Dendritic cell treated with granulocyte-macrophage colony-stimulating factor and Interleukin-4, amounts not matched to agents 40 ng/mL and 50 ng/mL, for 4 days (primary cell): ENCODE data around the gene ZC3H12A.

ENCODE experiments used
- H3K27ac Mint-ChIP-seq: one replicate; pipeline ENCODE4 v1.8.0; 2022; ENCODE audit warnings: mild to moderate bottlenecking, mixed read lengths
- H3K27me3 Mint-ChIP-seq: one replicate; pipeline ENCODE4 v1.8.0; 2022; ENCODE audit warnings: mild to moderate bottlenecking, mixed read lengths
- H3K36me3 Mint-ChIP-seq: one replicate; pipeline ENCODE4 v1.8.0; 2022; ENCODE audit warnings: low read depth, mixed read lengths
- H3K4me1 Mint-ChIP-seq: one replicate; pipeline ENCODE4 v1.8.0; 2022; ENCODE audit warnings: low read depth, mixed read lengths
- H3K4me3 Mint-ChIP-seq: one replicate; pipeline ENCODE4 v1.8.0; 2022; ENCODE audit warnings: mild to moderate bottlenecking, moderate library complexity, mixed read lengths
- H3K9me3 Mint-ChIP-seq: one replicate; pipeline ENCODE4 v1.8.0; 2022; ENCODE audit warnings: mixed read lengths
- intact Hi-C: fragments of 100-400 bp; cut with micrococcal nuclease; formaldehyde crosslinking; loops from one replicate; pipeline ENCODE4 v1.15.0; 2022

Gene ZC3H12A

GRCh38 chr1:37474046-37474696 lies at the start of gene ZC3H12A:
ZC3H12A (plus strand) TSS chr1:37474580; CDS start chr1:37475497, 917 bp downstream.
- H3K27me3 Mint-ChIP-seq = no peaks in the 10 kb centered on the region
- H3K4me3 Mint-ChIP-seq = peak within 1 kb of the TSS; percentile 83
- H3K27ac Mint-ChIP-seq = peak within 1 kb of the TSS; percentile 82
- no peaks in the 10 kb centered on the region for H3K9me3 Mint-ChIP-seq
- H3K36me3 Mint-ChIP-seq = peaks cover 52% of the 10 kb centered on the region
- H3K4me1 Mint-ChIP-seq = peaks cover 74% of the 10 kb centered on the region
- intact Hi-C loops = loop anchor here (10.0 kb wide), 2 partner anchors 121 to 221 kb away; partner anchors contain the start of genes CDCA8 and GNL2

DNA sequence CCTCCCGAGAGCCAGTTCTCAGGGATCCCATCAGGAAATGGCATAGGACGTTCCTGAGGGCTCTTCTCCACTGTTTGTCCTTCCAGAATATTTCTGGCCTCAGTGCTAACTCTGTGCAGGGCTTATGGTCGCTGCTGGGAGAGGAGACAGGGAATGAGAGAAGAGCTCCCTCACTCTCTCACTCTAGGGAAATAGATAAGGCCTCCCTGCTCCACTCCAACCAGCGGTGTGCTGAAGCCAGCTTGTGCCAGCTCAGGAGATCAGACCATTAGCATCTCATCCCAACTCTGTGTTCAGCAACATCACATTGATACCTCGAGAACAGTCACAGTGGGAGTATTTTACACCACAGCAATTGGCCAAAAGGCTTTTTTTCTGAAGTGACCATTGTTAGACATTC lies 49.2 kb upstream of the ZC3H12A start:
- Mint-ChIP-seq H3K36me3 (no peaks in the 10 kb centered on the region), H3K4me1 (no peaks in the 10 kb centered on the region), H3K27me3 (peaks cover 28% of the 10 kb centered on the region), H3K4me3 (no peak overlapping the region), H3K27ac (no peak overlapping the region), H3K9me3 (no peaks in the 10 kb centered on the region)
- intact Hi-C loops = no loop called here

DNA sequence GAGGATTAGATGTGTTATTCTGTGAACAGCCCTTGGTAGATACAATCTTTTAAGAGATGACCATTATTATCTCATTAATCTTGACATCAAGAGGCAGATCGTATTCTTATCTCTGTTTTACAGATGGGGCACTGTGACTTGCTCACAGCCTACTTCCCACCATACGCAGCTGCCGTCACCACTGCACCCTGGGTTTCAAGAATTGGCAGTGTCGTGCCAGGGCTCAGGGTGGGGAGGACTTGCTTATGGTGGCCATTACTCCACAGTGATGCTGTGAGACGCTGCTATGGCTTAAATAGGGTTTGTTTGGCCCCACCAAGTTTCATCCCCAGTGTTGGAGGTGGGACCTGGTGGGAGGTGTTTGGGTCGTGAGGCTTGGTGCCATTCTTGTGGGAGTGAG lies 45.4 kb upstream of the ZC3H12A start:
- H3K9me3 Mint-ChIP-seq = no peaks in the 10 kb centered on the region
- H3K27me3 Mint-ChIP-seq = peaks cover 27% of the 10 kb centered on the region
- H3K4me3 Mint-ChIP-seq = no peak overlapping the region
- intact Hi-C loops = no loop called here
- H3K27ac Mint-ChIP-seq = no peak overlapping the region
- H3K36me3 Mint-ChIP-seq = no peaks in the 10 kb centered on the region
- no peaks in the 10 kb centered on the region for H3K4me1 Mint-ChIP-seq

DNA sequence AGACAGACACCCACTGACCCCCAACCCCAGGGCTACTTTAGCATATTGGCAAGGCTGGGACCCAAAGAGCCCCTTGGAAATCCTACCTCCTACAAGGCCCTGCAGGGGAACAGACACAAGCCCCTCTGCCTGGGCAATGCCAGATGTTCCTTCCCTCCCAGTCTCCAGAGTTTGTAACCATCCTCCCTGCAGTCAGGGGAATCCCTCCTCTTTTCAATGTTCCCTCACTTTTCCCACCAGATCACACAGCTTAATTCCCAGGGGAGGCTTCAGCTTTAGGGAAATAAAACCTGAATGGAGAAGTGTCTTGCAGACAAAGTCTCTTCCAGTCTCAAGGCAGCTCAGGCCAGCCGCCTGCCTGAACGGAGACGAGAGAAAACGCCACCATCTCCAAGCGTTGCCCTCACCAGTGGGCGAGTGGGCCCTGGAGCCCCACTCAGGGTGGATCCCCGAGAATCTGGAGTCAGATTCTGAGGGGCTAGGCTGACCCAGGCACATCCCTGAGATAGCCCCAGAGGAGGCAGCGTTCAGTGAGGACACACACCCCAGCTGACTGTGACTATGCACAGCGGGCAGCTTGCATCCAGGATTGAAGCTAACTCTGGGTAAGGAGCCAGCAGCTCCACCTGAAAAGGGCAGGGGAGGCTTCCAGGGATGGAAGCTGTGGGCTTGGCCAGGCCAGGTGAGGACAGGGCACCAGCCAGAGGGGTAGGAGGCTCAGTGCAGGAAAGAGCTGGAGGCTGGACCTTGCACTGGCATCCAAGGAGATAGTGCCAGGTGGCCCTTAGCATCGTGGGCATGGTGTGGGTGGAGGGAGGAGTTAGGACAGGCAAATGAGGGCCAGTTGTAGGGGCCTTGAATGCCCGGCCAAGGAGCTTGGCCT lies 44.0 kb upstream of the ZC3H12A start:
- peaks cover 5% of the 10 kb centered on the region for H3K4me1 Mint-ChIP-seq
- no peak overlapping the region for H3K27ac Mint-ChIP-seq
- no peaks in the 10 kb centered on the region for H3K9me3 Mint-ChIP-seq
- peaks cover 29% of the 10 kb centered on the region for H3K27me3 Mint-ChIP-seq
- no peaks in the 10 kb centered on the region for H3K36me3 Mint-ChIP-seq
- H3K4me3 Mint-ChIP-seq = no peak overlapping the region
- intact Hi-C loops = loop anchor here (10.0 kb wide), 1 partner anchor 566 kb away; no protein-coding TSS in a partner anchor

GRCh38 chr1:37432716-37433115 lies 41.7 kb upstream of the ZC3H12A start:
- H3K36me3 Mint-ChIP-seq = no peaks in the 10 kb centered on the region
- no peak overlapping the region for H3K27ac Mint-ChIP-seq
- H3K4me3 Mint-ChIP-seq = no peak overlapping the region
- peaks cover 12% of the 10 kb centered on the region for H3K4me1 Mint-ChIP-seq
- intact Hi-C loops = loop anchor here (10.0 kb wide), 1 partner anchor 568 kb away; no protein-coding TSS in a partner anchor
- peaks cover 37% of the 10 kb centered on the region for H3K27me3 Mint-ChIP-seq
- H3K9me3 Mint-ChIP-seq = no peaks in the 10 kb centered on the region

- Mint-ChIP-seq H3K4me1 (peaks cover 12% of the 10 kb centered on the region), H3K36me3 (no peaks in the 10 kb centered on the region), H3K4me3 (no peak overlapping the region), H3K9me3 (no peaks in the 10 kb centered on the region), H3K27me3 (peaks cover 39% of the 10 kb centered on the region), H3K27ac (no peak overlapping the region)
- intact Hi-C loops = loop anchor here (10.0 kb wide), 1 partner anchor 568 kb away; no protein-coding TSS in a partner anchor
Observed at GRCh38 chr1:37433171-37433570, 41.2 kb upstream of the ZC3H12A start.

DNA sequence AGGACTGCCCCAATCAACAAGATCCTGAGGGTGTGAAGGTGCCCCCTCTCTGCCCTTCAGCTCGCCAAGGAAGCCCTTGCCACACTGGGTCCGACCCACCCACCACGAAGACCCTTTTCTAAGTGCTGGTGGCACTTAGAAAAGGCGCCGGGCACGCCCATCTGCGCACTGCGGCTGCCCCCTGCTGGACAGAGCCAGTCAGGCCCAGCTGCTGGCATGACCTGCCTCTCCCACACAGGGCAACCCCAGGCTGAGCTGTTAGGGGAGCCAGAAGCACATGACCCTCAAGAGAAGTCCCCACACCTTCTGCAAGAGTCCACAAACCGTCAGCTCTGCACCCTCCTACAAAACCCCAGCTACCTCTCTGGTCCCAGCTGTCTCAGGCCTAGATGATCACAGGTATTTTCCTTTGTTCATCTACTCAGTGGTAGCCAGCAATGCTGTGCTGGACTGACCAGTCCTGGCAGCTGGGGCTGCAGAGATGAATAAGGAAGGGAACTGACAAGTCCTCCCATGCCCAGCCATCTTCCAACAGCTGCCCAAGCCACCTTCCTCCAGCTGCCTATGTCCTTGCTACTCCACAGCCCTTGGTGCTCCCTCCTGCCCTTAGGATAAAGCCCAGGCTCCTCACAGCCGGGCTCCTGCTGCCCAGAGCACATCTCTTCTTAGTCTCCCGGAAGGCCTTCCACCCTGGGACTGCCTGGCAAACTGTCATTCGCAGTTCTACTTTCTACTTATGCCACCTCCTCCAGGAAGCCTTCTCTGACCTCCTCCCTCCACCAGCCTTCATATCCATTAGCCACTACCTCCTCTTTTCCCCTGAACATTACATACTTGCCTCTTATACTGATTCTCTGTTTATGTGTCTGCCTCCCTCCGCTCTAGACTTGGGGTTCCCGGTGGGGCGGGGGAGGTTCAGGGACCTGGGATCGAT lies 39.8 kb upstream of the ZC3H12A start:
- H3K4me3 Mint-ChIP-seq = no peak overlapping the region
- no peak overlapping the region for H3K27ac Mint-ChIP-seq
- H3K4me1 Mint-ChIP-seq = peaks cover 12% of the 10 kb centered on the region
- H3K9me3 Mint-ChIP-seq = no peaks in the 10 kb centered on the region
- no peaks in the 10 kb centered on the region for H3K36me3 Mint-ChIP-seq
- intact Hi-C loops = loop anchor here (10.0 kb wide), 1 partner anchor 570 kb away; no protein-coding TSS in a partner anchor
- H3K27me3 Mint-ChIP-seq = peaks cover 35% of the 10 kb centered on the region

DNA sequence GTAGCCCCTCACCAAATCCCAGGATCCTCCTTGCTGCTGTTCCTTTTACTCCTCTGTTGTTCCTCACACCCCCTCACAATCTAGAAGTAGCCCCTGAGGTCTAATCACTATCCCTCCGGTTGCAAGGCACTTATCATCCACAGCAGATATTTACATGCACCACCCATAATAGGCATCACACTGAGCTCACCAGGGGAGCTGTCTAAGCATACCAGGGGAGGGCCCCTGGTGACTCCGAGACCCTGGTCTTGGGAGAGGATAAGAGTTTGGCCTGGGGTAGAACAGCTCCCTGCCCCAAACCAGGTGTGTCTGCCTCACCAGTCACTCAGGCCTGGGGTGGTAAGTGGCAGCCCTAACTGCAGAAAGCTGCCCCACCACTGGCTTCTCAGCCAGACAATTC lies 37.3 kb upstream of the ZC3H12A start:
- Mint-ChIP-seq H3K4me1 (peaks cover 12% of the 10 kb centered on the region), H3K9me3 (no peaks in the 10 kb centered on the region), H3K27me3 (peaks cover 28% of the 10 kb centered on the region), H3K36me3 (no peaks in the 10 kb centered on the region), H3K27ac (no peak overlapping the region), H3K4me3 (no peak overlapping the region)
- intact Hi-C loops = loop anchor here (10.0 kb wide), 1 partner anchor 572 kb away; no protein-coding TSS in a partner anchor

DNA sequence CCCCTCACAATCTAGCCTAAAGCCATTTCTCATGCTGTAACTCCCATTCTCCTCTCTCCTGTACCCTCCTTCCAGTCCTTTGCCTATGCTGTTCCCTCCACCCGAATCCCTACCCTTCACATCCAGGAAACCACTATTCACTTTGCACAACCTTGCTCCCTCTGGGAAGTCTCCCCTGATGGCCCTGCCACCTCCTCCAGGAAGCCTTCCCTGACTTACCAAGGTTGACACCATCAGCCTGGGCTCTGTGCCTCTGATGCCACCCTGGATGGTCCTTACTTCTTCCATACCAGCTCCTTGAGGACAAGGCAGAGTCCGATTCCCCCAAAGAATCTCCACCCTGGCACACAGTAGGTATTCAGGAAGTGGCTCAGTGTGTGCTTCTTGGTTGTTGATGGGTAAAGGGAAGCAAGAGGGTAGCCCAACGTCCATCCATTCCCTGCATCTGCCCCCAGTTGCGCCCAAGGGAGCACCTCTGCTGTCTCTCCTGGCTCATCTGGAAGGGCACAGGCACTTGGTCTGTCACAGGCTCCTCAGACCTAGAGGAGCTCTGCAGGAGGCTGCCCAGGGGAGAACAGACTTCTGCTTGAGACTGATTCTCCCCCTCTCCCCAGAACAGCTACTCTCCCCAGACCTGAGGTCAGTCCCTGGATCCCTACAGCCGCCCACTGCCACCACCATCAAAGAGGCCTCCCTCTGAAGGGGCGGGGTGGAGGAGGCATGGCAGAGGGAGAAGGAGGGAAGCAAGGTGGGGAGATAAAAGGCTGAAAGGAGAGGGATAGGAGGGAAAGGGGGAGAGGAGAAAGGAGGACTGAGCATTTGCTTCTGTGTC lies 36.1 kb upstream of the ZC3H12A start:
- Mint-ChIP-seq H3K4me3 (no peak overlapping the region), H3K4me1 (peaks cover 12% of the 10 kb centered on the region), H3K9me3 (no peaks in the 10 kb centered on the region), H3K27me3 (peaks cover 31% of the 10 kb centered on the region), H3K27ac (no peak overlapping the region), H3K36me3 (no peaks in the 10 kb centered on the region)
- intact Hi-C loops = loop anchor here (10.0 kb wide), 1 partner anchor 573 kb away; no protein-coding TSS in a partner anchor

- Mint-ChIP-seq H3K36me3 (no peaks in the 10 kb centered on the region), H3K4me1 (peaks cover 12% of the 10 kb centered on the region), H3K27ac (peak overlapping the region; percentile 19), H3K4me3 (no peak overlapping the region), H3K9me3 (no peaks in the 10 kb centered on the region), H3K27me3 (peaks cover 31% of the 10 kb centered on the region)
- intact Hi-C loops = loop anchor here (10.0 kb wide), 1 partner anchor 574 kb away; no protein-coding TSS in a partner anchor
Observed at GRCh38 chr1:37438869-37439343, 35.5 kb upstream of the ZC3H12A start.

- Mint-ChIP-seq H3K36me3 (no peaks in the 10 kb centered on the region), H3K9me3 (no peaks in the 10 kb centered on the region), H3K4me1 (peaks cover 12% of the 10 kb centered on the region), H3K27ac (peak overlapping the region; percentile 19), H3K27me3 (peaks cover 31% of the 10 kb centered on the region), H3K4me3 (no peak overlapping the region)
- intact Hi-C loops = loop anchor here (10.0 kb wide), 1 partner anchor 575 kb away; no protein-coding TSS in a partner anchor
Observed at GRCh38 chr1:37439349-37439995, 34.9 kb upstream of the ZC3H12A start.

- Mint-ChIP-seq H3K4me3 (no peak overlapping the region), H3K27ac (no peak overlapping the region), H3K4me1 (no peaks in the 10 kb centered on the region), H3K27me3 (peaks cover 28% of the 10 kb centered on the region), H3K36me3 (no peaks in the 10 kb centered on the region), H3K9me3 (no peaks in the 10 kb centered on the region)
- intact Hi-C loops = no loop called here
Observed at GRCh38 chr1:37441490-37441889, 32.9 kb upstream of the ZC3H12A start.
